Aortic smooth muscle cell (primary cell): Measurements from ENCODE around the gene RFWD3. TPM values are rescaled to one million over a fixed set of nuclear protein-coding genes. Genes with fewer than 3 reads are reported as not detected.

Experiments
- total RNA-seq: library from RNA; depleted of rRNA; stranded (reverse); fragments of >200 nt; gene quantifications from 2 replicates; pipeline ENCODE4 v1.2.3, GENCODE V29; 2014

RFWD3 gene, protein sequence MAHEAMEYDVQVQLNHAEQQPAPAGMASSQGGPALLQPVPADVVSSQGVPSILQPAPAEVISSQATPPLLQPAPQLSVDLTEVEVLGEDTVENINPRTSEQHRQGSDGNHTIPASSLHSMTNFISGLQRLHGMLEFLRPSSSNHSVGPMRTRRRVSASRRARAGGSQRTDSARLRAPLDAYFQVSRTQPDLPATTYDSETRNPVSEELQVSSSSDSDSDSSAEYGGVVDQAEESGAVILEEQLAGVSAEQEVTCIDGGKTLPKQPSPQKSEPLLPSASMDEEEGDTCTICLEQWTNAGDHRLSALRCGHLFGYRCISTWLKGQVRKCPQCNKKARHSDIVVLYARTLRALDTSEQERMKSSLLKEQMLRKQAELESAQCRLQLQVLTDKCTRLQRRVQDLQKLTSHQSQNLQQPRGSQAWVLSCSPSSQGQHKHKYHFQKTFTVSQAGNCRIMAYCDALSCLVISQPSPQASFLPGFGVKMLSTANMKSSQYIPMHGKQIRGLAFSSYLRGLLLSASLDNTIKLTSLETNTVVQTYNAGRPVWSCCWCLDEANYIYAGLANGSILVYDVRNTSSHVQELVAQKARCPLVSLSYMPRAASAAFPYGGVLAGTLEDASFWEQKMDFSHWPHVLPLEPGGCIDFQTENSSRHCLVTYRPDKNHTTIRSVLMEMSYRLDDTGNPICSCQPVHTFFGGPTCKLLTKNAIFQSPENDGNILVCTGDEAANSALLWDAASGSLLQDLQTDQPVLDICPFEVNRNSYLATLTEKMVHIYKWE
- total RNA-seq = 15.3 and 24.3 TPM in 2 replicates

GRCh38 chr16:74666425-74667254 is at the start of gene RFWD3:
Gene RFWD3, minus strand, starts transcription at chr16:74666877. Its CDS starts 5,428 bp downstream, at chr16:74661449.

GRCh38 chr16:74700438-74701225 is 34.0 kb upstream of the RFWD3 start, which contains the start of gene MLKL:
Gene MLKL, minus strand, starts transcription at chr16:74700862. Its CDS starts 5,105 bp downstream, at chr16:74695757.

GRCh38 chr16:74606521-74607309 is 60.0 kb downstream of the RFWD3 start, which contains the start of gene GLG1:
Gene GLG1, minus strand, starts transcription at chr16:74607114. Its CDS starts 20 bp downstream, at chr16:74607094.

Other genes with a start within 250 kb of the RFWD3 start
- gene CLEC18B, start 245.4 kb downstream of the RFWD3 start, total RNA-seq = 0.53 and 1.4 TPM in 2 replicates
- 148 and 240 TPM in 2 replicates for gene GLG1, start 59.8 kb downstream of the RFWD3 start, total RNA-seq
- gene MLKL, start 34.0 kb upstream of the RFWD3 start, total RNA-seq = 16.2 and 19.2 TPM in 2 replicates
- gene FA2H, start 107.9 kb upstream of the RFWD3 start, total RNA-seq = not detected in 2 replicates